ENCODE data around the gene PLVAP.

The PLVAP gene

DNA sequence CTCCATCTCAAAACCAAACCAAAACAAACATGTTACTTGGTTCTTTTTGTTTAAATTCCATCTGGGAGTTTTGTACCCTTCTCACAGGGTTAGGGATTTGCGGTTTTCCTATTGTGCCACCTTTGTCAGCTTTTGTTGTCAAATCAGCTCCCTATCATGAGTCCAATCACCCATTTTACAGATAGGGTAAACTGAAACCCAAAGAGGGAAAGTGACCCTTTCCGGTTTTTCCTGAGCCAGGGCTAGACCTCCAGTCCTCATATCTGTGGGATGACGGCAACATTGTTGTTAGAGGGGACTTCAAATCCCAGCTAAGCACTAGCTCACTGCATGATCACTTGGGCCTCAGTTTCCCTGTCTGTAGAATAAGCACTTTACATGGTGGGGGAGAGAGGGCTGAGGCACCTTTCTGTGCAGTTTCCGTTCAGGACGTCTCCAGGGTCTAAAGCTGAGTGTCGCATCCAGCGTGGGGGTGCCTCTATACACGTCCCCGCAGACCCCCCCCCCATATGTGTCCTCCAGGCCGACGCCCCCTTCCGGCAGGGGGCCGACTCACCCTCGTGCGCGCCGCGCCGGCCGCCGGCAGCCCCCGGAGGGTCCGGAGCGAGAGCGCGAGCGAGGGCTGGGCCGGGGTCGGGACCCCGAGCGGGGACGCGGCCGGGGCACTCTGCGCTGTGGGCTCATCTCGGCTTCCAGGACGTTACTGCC lies 13.0 kb upstream of the PLVAP start:
- CTCF ChIA-PET = interaction anchor here (0.6 to 3.6 kb wide), 18 partner anchors 9 to 433 kb away, joined by 3 to 15 read pairs (median 5); partner anchors contain the start of gene BST2
- H3K9me3 ChIP-seq (ENCODE audit: control insufficient read depth, insufficient read depth, low read depth, low read length) = no peaks in the 10 kb centered on the region
- TF ChIP-seq, protein P1, sequence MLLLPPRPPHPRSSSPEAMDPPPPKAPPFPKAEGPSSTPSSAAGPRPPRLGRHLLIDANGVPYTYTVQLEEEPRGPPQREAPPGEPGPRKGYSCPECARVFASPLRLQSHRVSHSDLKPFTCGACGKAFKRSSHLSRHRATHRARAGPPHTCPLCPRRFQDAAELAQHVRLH (tag by site-specific recombination; IDR thresholded peaks at IDR 0.05) = 0 out of 2 replicates have a peak, but pooled peaks have one; percentile 28
- no peak for TF ChIP-seq FEZF1 (tag by site-specific recombination; IDR thresholded peaks at IDR 0.05)
- no peak for TF ChIP-seq ZNF423 (tag by site-specific recombination; IDR thresholded peaks at IDR 0.05)
- TF ChIP-seq ZNF629 (tag by site-specific recombination; IDR thresholded peaks at IDR 0.05) = no peak
- no peak overlapping the region for H3K27ac ChIP-seq (ENCODE audit: extremely low read depth, low read depth, low read length)
- POLR2A ChIA-PET = no interaction called here
- H3K36me3 ChIP-seq (ENCODE audit: control insufficient read depth in 2 of 2, insufficient read depth in 1 of 2, low read length in 2 of 2) = no peaks in the 10 kb centered on the region
- peaks cover 3% of the 10 kb centered on the region; the same call in 1 of the 2 replicates for H3K4me1 ChIP-seq (ENCODE audit: control insufficient read depth, insufficient read depth, low read length)
- H3K4me3 ChIP-seq (ENCODE audit: low read depth, low read length) = peak overlapping the region; percentile 36

DNA sequence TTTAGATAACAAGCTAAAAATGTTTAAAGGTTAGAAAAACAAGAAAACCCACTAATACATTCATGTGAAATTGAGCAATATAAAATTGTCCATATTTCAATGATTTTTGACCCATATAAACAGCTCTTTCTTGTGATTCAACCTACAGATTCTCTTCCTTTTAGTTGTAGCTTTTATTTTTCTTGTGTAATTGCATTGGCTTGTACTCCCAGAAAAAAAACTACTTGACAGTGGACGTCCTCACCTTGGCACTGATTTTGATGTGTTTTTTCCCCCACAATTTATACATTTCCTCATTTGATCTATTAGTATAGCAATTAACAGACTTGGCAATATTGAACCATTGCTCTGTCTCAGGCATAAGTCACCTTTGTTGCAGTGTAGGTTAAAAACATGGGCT lies 12.1 kb upstream of the PLVAP start:
- CTCF ChIA-PET = interaction anchor here (0.6 to 3.6 kb wide), 13 partner anchors 9 to 378 kb away, joined by 3 to 15 read pairs (median 6); no protein-coding TSS in a partner anchor
- TF ChIP-seq, protein P2, sequence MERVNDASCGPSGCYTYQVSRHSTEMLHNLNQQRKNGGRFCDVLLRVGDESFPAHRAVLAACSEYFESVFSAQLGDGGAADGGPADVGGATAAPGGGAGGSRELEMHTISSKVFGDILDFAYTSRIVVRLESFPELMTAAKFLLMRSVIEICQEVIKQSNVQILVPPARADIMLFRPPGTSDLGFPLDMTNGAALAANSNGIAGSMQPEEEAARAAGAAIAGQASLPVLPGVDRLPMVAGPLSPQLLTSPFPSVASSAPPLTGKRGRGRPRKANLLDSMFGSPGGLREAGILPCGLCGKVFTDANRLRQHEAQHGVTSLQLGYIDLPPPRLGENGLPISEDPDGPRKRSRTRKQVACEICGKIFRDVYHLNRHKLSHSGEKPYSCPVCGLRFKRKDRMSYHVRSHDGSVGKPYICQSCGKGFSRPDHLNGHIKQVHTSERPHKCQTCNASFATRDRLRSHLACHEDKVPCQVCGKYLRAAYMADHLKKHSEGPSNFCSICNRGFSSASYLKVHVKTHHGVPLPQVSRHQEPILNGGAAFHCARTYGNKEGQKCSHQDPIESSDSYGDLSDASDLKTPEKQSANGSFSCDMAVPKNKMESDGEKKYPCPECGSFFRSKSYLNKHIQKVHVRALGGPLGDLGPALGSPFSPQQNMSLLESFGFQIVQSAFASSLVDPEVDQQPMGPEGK (tag by site-specific recombination; IDR thresholded peaks at IDR 0.05) = no peak
- peak; percentile 78 for TF ChIP-seq SETDB1 (IDR thresholded peaks at IDR 0.05; ENCODE audit: insufficient read length, low read length)
- POLR2A ChIA-PET = no interaction called here
- Histone ChIP-seq H3K36me3 (ENCODE audit: control insufficient read depth in 2 of 2, insufficient read depth in 1 of 2, low read length in 2 of 2) (no peaks in the 10 kb centered on the region), H3K27ac (ENCODE audit: extremely low read depth, low read depth, low read length) (no peak overlapping the region), H3K4me3 (ENCODE audit: low read depth, low read length) (no peak overlapping the region), H3K4me1 (ENCODE audit: control insufficient read depth, insufficient read depth, low read length) (peaks cover 3% of the 10 kb centered on the region; the same call in 1 of the 2 replicates), H3K9me3 (ENCODE audit: control insufficient read depth, insufficient read depth, low read depth, low read length) (no peaks in the 10 kb centered on the region)

DNA sequence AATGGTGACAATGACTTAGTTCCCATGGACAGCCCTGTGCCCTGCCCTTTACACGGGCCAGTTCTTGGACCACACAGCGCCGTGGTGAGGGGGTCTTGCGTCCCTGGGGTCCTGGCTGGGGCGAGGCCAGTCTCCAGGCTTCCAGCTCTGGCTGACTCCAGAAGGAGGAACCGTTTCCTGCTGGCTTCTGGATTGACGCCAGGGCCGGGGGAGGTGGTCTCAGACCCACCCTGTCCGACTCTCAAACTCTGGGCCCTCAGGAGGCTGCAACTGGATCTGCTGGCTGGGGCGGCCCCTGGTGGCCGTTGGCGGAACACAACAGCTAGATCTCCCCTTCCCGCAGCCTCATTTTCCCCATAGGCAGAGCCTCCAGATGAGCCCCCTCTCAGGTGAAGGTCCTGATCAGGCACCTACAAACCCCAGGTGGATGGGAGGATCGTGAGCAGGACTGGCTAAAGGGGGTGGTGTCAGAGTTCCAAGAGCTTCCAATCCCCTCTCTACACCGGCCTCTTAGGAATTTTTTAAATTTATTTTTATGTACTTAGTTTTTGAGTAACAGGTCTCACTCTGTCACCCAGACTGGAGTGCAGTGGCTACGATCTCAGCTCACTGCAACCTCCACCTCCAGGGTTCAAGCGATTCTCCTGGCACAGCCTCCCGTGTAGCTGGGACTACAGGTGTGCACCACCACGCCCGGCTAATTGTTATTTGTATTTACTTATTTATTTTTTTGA lies 8.9 kb upstream of the PLVAP start:
- ChIA-PET CTCF (interaction anchor here (0.6 to 2.3 kb wide), 36 partner anchors 8 to 685 kb away, joined by 3 to 17 read pairs (median 4); partner anchors contain the start of gene MRPL34), POLR2A (interaction anchor here (0.5 to 0.6 kb wide), 2 partner anchors 26 to 473 kb away, joined by 4 to 5 read pairs; no protein-coding TSS in a partner anchor)
- no peaks in the 10 kb centered on the region for H3K36me3 ChIP-seq (ENCODE audit: control insufficient read depth in 2 of 2, insufficient read depth in 1 of 2, low read length in 2 of 2)
- no peaks in the 10 kb centered on the region for H3K4me1 ChIP-seq (ENCODE audit: control insufficient read depth, insufficient read depth, low read length)
- H3K9me3 ChIP-seq (ENCODE audit: control insufficient read depth, insufficient read depth, low read depth, low read length) = no peaks in the 10 kb centered on the region
- no peak overlapping the region for H3K4me3 ChIP-seq (ENCODE audit: low read depth, low read length)
- H3K27ac ChIP-seq (ENCODE audit: extremely low read depth, low read depth, low read length) = no peak overlapping the region
- TF ChIP-seq, protein P3, sequence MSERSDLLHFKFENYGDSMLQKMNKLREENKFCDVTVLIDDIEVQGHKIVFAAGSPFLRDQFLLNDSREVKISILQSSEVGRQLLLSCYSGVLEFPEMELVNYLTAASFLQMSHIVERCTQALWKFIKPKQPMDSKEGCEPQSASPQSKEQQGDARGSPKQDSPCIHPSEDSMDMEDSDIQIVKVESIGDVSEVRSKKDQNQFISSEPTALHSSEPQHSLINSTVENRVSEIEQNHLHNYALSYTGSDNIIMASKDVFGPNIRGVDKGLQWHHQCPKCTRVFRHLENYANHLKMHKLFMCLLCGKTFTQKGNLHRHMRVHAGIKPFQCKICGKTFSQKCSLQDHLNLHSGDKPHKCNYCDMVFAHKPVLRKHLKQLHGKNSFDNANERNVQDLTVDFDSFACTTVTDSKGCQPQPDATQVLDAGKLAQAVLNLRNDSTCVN (tag by site-specific recombination; optimal IDR thresholded peaks at IDR 0.05) = no peak
- TF ChIP-seq ZNF558 (tag by site-specific recombination; IDR thresholded peaks at IDR 0.05) (no peak), ZNF157 (tag by site-specific recombination; IDR thresholded peaks at IDR 0.05) (no peak), ZNF10 (tag by site-specific recombination; IDR thresholded peaks at IDR 0.05) (0 out of 2 replicates have a peak, but pooled peaks have one; percentile 10), ZNF654 (tag by site-specific recombination; IDR thresholded peaks at IDR 0.05; ENCODE audit: low read depth) (peak; percentile 66), ZBTB20 (tag by site-specific recombination; IDR thresholded peaks at IDR 0.05) (no peak), FEZF1 (tag by site-specific recombination; IDR thresholded peaks at IDR 0.05) (no peak), ZNF350 (tag by site-specific recombination; IDR thresholded peaks at IDR 0.05) (no peak), SALL2 (tag by site-specific recombination; IDR thresholded peaks at IDR 0.05; ENCODE audit: borderline replicate concordance) (no peak), KLF1 (tag by site-specific recombination; IDR thresholded peaks at IDR 0.05) (0 out of 2 replicates have a peak, but pooled peaks have one; percentile 52), ZNF248 (tag by site-specific recombination; IDR thresholded peaks at IDR 0.05) (no peak), ZSCAN30 (tag by site-specific recombination; IDR thresholded peaks at IDR 0.05) (0 out of 2 replicates have a peak, but pooled peaks have one; percentile 31)
- TF ChIP-seq, protein P2 (tag by site-specific recombination; IDR thresholded peaks at IDR 0.05) = 0 out of 2 replicates have a peak, but pooled peaks have one; percentile 20
- TF ChIP-seq, protein P4, sequence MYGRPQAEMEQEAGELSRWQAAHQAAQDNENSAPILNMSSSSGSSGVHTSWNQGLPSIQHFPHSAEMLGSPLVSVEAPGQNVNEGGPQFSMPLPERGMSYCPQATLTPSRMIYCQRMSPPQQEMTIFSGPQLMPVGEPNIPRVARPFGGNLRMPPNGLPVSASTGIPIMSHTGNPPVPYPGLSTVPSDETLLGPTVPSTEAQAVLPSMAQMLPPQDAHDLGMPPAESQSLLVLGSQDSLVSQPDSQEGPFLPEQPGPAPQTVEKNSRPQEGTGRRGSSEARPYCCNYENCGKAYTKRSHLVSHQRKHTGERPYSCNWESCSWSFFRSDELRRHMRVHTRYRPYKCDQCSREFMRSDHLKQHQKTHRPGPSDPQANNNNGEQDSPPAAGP (tag by site-specific recombination; IDR thresholded peaks at IDR 0.05) = peak; percentile 28; the same call in 1 of the 2 replicates
- TF ChIP-seq, protein P5, sequence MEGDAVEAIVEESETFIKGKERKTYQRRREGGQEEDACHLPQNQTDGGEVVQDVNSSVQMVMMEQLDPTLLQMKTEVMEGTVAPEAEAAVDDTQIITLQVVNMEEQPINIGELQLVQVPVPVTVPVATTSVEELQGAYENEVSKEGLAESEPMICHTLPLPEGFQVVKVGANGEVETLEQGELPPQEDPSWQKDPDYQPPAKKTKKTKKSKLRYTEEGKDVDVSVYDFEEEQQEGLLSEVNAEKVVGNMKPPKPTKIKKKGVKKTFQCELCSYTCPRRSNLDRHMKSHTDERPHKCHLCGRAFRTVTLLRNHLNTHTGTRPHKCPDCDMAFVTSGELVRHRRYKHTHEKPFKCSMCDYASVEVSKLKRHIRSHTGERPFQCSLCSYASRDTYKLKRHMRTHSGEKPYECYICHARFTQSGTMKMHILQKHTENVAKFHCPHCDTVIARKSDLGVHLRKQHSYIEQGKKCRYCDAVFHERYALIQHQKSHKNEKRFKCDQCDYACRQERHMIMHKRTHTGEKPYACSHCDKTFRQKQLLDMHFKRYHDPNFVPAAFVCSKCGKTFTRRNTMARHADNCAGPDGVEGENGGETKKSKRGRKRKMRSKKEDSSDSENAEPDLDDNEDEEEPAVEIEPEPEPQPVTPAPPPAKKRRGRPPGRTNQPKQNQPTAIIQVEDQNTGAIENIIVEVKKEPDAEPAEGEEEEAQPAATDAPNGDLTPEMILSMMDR (tag by site-specific recombination; IDR thresholded peaks at IDR 0.05) = peak; percentile 81

Measured in HEK293 (cell line).